Lower leg skin (tissue), 4 donors: ENCODE results near the gene SCAF1. TPM values are rescaled to one million over a fixed set of nuclear protein-coding genes. Genes with fewer than 3 reads are reported as not detected.
A peak's percentile ranks its signal among the peaks of the same experiment; 100 is the strongest.

Source experiments
- DNase-seq, 2 donors: peaks; one replicate each; pipeline ENCODE4 v3.0.0-alpha.2; 2019; ENCODE audit warnings: low spot score in 2 of 2
- H3K4me3 ChIP-seq: fragments of 200-600 bp; sonication (generic); 2 replicates; pipeline ENCODE4 v1.5.1; 2017; ENCODE audit warnings: mild to moderate bottlenecking, low read depth; ENCODE audit not compliant: poor library complexity, severe bottlenecking
- POLR2A ChIP-seq, 2 donors: fragments of 450-650 bp; IDR thresholded peaks; one replicate each; pipeline ENCODE4 v1.6.1; 2016 to 2017; ENCODE audit warnings: antibody characterized with exemption in 2 of 2, mild to moderate bottlenecking in 1 of 2, moderate library complexity in 1 of 2
- WGBS, 2 donors: methylation state at CpG; one replicate each; pipeline ENCODE4 v1.1.5; 2018; 5-methylcytosine and 5-hydroxymethylcytosine counted together
- intact Hi-C: fragments of 100-400 bp; cut with DNase I; formaldehyde crosslinking; loops from one replicate; pipeline ENCODE4 v1.15.0; 2023; ENCODE audit warnings: low total_unique reads
- total RNA-seq, 4 donors: library from RNA; depleted of rRNA; stranded (reverse); fragments of >200 nt; gene quantifications; one replicate each; pipeline ENCODE4 v1.1.0, GENCODE V29; 2016
- TF ChIP-seq, protein P1 (sequence below), 3 donors: fragments of 450-650 bp; IDR thresholded peaks; one replicate each; pipeline ENCODE4 v1.5.1; 2016; ENCODE audit warnings: antibody characterized with exemption in 3 of 3, mild to moderate bottlenecking in 3 of 3, moderate library complexity in 2 of 3

Gene SCAF1
- total RNA-seq, 4 donors from 2014 or later, result 28.6 to 54.3 (median 33.7) TPM

DNA sequence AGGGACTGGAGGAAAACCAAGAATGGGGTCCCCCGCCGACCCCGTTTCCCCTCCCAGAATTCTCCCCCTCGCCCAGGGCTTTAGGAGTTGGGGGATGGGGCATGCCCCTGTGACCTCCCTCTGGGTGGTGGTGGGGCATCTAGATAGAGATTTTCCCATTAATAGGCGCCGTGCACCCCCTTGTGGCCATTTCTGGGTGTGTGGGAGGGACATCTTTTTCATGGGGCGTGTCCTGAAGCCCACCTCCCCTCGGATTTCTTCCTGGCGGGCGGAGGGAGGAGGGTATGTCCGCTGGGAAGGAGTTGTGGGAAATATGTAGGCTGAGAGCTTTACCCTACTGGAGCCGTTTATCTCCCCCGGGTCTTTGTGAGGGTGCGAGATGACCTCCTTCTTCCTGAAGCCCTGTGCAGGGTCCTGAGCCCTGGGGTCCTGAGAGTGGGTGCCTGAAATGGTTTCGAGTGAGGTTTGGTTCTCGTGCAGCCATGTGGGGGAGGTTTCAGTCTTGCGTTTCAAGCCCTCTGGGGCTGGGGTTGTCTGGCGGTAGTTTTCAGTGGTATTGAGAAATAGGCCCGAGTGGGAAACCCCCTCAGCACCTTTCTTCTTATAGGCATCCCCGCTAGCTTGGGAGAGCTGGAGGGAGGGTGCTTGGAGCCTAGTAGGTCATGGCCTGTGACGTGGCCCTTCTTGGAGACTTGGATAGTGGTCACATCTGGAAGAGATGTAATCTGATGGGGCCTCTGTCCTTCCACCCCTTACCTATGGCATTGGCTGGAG is 36.1 kb downstream of the SCAF1 start:
- 2 to 3% methylated on average over 21 of the region's 21 CpGs for WGBS, 2 donors
- intact Hi-C loops, result no loop called here
- peak; percentile 72 to 95 for DNase-seq
- H3K4me3 ChIP-seq, result peak overlapping the region; percentile 80
- no peak for TF ChIP-seq POLR2A (IDR thresholded peaks at IDR 0.05)
- TF ChIP-seq, protein P1, sequence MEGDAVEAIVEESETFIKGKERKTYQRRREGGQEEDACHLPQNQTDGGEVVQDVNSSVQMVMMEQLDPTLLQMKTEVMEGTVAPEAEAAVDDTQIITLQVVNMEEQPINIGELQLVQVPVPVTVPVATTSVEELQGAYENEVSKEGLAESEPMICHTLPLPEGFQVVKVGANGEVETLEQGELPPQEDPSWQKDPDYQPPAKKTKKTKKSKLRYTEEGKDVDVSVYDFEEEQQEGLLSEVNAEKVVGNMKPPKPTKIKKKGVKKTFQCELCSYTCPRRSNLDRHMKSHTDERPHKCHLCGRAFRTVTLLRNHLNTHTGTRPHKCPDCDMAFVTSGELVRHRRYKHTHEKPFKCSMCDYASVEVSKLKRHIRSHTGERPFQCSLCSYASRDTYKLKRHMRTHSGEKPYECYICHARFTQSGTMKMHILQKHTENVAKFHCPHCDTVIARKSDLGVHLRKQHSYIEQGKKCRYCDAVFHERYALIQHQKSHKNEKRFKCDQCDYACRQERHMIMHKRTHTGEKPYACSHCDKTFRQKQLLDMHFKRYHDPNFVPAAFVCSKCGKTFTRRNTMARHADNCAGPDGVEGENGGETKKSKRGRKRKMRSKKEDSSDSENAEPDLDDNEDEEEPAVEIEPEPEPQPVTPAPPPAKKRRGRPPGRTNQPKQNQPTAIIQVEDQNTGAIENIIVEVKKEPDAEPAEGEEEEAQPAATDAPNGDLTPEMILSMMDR (IDR thresholded peaks at IDR 0.05), result no peak

DNA sequence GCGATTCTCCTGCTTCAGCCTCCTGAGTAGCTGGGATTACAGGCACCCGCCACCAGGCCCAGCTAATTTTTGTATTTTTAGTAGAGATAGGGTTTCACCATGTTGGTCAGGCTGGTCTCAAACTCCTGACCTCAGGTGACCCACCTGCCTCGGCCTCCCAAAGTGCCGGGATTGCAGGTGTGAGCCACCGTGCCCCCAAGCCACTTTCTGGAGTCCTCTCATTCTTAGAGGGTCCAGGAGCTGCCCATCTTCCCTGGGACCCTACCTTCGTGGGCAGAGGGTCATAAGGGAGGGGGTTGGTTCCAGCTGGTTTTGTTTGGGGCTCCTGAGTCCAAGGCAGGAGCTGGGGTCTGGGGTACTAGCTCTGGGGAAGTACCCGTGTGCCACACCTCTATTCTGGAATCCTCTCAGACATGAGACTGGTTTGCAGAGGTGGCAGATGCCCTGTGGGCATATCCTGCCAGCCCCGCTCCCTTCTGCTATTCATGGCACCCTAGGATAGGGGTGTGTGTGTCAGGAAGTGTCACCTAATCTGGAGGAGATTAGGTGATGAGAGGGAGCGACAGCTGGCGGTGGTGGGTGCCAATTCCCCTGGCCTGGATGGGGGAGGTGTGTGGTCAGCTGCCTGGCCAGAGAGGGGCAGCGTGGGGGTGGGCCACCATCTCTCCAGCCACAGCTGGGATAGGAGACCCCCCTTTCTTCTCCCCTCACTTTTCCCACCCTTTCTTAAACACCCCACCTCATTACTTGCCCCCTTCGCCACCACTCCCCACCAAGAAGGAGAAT is 37.2 kb downstream of the SCAF1 start:
- intact Hi-C loops, result no loop called here
- TF ChIP-seq, protein P1 (IDR thresholded peaks at IDR 0.05), result no peak
- TF ChIP-seq POLR2A (IDR thresholded peaks at IDR 0.05), result no peak
- DNase-seq, result no peak
- H3K4me3 ChIP-seq, result no peak overlapping the region
- 56 to 63% methylated on average over 11 to 12 of the region's 12 CpGs for WGBS, 2 donors

DNA sequence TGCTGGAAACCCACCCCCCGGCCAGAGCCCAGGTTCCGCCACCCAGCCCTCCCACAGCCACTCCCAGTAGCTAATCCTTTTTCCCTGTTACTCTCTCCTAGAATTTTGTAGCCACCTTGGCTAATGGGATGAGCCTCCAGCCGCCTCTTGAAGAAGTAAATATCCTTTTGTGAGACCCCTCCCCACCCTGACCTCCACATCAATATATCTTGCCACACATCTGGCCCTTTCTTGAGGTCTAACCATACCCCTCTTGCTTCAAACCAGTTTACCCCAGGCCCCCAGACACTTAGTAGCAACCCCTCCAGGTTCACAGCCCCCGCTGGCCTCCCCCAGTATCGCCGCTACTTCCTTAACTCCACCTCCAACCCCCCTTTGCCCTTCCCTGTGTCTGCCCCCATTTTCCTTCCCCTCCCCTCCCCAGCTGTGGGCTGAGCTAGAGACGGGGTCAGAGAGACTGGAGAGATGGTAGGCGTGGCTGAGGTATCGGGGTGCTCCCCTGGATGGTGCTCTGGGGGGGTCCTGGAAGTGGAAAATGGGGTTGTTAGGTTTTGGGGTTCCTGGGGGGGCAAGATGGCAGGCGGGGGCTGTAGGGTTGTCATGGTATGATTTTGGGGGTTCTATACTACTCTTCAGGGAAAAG is 37.9 kb downstream of the SCAF1 start:
- no peak overlapping the region for H3K4me3 ChIP-seq
- no peak for DNase-seq
- 64 to 66% methylated on average over 10 of the region's 10 CpGs for WGBS, 2 donors
- TF ChIP-seq, protein P1 (IDR thresholded peaks at IDR 0.05), result no peak
- TF ChIP-seq POLR2A (IDR thresholded peaks at IDR 0.05), result no peak
- intact Hi-C loops, result no loop called here

DNA sequence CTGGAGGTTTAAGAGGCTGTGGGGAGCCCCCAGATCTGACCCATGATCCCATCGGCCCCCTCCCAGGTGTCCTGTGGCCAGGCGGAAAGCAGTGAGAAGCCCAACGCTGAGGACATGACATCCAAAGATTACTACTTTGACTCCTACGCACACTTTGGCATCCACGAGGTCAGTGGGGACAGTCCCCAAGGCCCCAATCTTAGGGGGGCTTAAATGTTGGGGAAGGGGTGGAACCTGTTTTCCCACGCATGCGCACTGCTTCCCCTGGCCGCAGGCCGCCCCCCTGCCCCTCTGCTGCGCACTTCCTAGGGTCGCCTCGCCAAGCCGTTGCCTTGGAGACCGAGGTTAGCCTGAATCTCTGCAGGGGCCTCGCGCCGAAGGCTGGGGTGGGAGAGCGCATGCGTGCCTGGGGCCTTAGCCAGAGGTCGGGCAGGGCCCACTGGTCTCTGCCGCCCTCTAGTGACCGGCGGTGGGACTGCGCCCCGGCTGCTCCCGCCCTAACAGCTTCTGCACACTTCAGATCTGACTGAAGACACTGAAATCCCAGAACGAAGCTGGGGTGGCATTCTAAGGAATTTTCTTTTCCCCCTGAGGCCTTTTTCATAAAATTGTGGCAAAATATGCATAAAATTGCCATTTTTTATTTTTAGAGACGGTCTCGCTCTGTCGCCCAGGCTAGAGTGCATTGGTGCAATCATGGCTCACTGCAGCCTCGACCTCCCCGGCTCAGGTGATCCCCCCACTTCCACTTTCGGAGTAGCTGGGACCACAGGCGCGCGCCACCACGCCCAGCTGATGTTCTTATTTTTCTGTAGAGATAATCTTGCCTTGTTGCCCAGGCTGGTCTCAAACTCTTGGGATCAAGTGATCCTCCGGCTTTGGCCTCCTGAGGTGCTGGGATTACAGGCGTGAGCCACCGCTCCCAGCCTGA is 38.7 kb downstream of the SCAF1 start:
- WGBS, 2 donors, result 32 to 35% methylated on average over 40 of the region's 40 CpGs
- TF ChIP-seq POLR2A (IDR thresholded peaks at IDR 0.05), result no peak
- TF ChIP-seq, protein P1 (IDR thresholded peaks at IDR 0.05), result peak in 2 of 3 donors; percentile 36 to 80
- intact Hi-C loops, result no loop called here
- peak; percentile 81 to 98 for DNase-seq
- H3K4me3 ChIP-seq, result no peak overlapping the region

DNA sequence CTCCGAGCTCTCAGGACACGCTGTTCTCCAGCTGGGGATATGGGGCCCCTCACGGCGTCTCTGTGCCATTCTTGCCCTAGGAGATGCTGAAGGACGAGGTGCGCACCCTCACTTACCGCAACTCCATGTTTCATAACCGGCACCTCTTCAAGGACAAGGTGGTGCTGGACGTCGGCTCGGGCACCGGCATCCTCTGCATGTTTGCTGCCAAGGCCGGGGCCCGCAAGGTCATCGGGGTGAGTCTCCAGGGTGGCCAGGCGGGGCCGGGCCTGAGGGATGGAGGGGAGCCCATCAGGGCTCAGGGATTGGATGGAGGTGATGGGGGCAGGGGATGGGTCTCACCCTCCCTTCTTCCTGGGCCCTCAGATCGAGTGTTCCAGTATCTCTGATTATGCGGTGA is 39.8 kb downstream of the SCAF1 start:
- intact Hi-C loops, result no loop called here
- H3K4me3 ChIP-seq, result no peak overlapping the region
- TF ChIP-seq, protein P1 (IDR thresholded peaks at IDR 0.05), result no peak
- TF ChIP-seq POLR2A (IDR thresholded peaks at IDR 0.05), result no peak
- WGBS, 2 donors, result 93% methylated on average over 19 of the region's 19 CpGs
- DNase-seq, result no peak
